ENCODE results near the gene RSKR.

- TF ChIP-seq CTCF (conservative IDR thresholded peaks at IDR 0.05) (no peak), ZFX (IDR thresholded peaks at IDR 0.05) (no peak)
Measured at GRCh38 chr17:28567604-28568003, 46.4 kb downstream of the RSKR start.

All from C4-2B (cell line).